Omental fat pad (tissue), 4 donors: ENCODE measurements around the gene RAP2B. TPM values are rescaled to one million over a fixed set of nuclear protein-coding genes. Genes with fewer than 3 reads are reported as not detected.

ENCODE experiments used
- ATAC-seq: fragments of 150-250 bp; one replicate; pipeline ENCODE4 v1.9.1; 2016; ENCODE audit warnings: mild to moderate bottlenecking, moderate library complexity; ENCODE audit not compliant: low FRiP score
- DNase-seq: peaks from one replicate; pipeline ENCODE4 v3.0.0-alpha.2; 2019; ENCODE audit warnings: low spot score
- CTCF ChIP-seq, 3 donors: fragments of 450-650 bp; IDR thresholded peaks; one replicate each; pipeline ENCODE4 v1.5.1; 2016 to 2017; ENCODE audit warnings: antibody characterized with exemption in 3 of 3, mild to moderate bottlenecking in 3 of 3, moderate library complexity in 2 of 3
- total RNA-seq, 4 donors: library from RNA; depleted of rRNA; stranded (reverse); fragments of >200 nt; gene quantifications; one replicate each; pipeline ENCODE4 v1.1.0, GENCODE V29; 2016

RAP2B gene
- total RNA-seq, 4 donors from 2014 or later, result 14.7 to 28.1 (median 20.8) TPM

DNA sequence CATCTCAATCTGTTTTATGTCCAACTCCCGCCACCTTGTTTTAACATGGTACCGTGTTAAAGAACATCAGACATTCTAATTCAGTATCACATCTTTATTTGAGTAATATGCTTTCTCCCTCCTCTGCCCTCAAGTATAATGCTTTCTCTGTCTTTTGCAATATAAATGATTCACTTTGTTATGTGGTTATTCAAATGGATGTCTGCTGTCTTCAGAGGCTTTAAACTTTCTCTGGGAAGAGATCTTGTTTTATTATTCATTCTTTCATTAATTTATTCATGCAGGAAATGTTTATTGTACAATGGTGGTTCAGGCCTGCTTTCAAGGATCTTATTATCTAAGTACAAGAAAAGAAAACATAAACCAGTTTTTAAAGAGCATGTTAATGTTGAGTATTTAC lies 57.1 kb downstream of the RAP2B start:
- DNase-seq (no peak), ATAC-seq (no peak)
- TF ChIP-seq CTCF (IDR thresholded peaks at IDR 0.05), result no peak
